Body of pancreas (tissue), 4 donors: ENCODE results near the gene TDRD7. TPM values are rescaled to one million over a fixed set of nuclear protein-coding genes. Genes with fewer than 3 reads are reported as not detected.

Experiments
- ATAC-seq: fragments of 150-250 bp; one replicate; pipeline ENCODE4 v1.9.1; 2016
- DNase-seq, 4 donors: peaks; one replicate each; pipeline ENCODE4 v3.0.0-alpha.2; 2019
- H3K27ac ChIP-seq, 4 donors: fragments of 200-600 bp; sonication (generic); 1 replicate in 3 of 4; 2 replicates in 1 of 4; pipeline versions ENCODE4 v1.5.1 to v1.6.1; 2016 to 2019; ENCODE audit warnings: mild to moderate bottlenecking in 1 of 4, mixed read lengths in 1 of 4, moderate library complexity in 1 of 4
- H3K27me3 ChIP-seq, 2 donors: fragments of 200-600 bp; sonication (generic); one replicate each; pipeline ENCODE4 v1.6.0; 2016; ENCODE audit warnings: mild to moderate bottlenecking in 1 of 2
- H3K36me3 ChIP-seq, 2 donors: fragments of 200-600 bp; sonication (generic); replicated peaks in 1 of 2; 2 replicates each; pipeline ENCODE4 v1.5.1; 2016; ENCODE audit warnings: low read depth in 2 of 2; ENCODE audit not compliant: insufficient read depth in 1 of 2
- H3K4me1 ChIP-seq: fragments of 200-600 bp; sonication (generic); one replicate; pipeline ENCODE4 v1.6.0; 2016
- H3K4me3 ChIP-seq, 2 donors: fragments of 200-600 bp; sonication (generic); 1 replicate in 1 of 2; 2 replicates in 1 of 2; pipeline ENCODE4 v1.5.1; 2016 to 2019
- H3K9me3 ChIP-seq, 3 donors: fragments of 200-600 bp; sonication (generic); 1 replicate in 2 of 3; 2 replicates in 1 of 3; pipeline ENCODE4 v1.5.1; 2016
- POLR2A ChIP-seq, 3 donors: fragments of 450-650 bp; IDR thresholded peaks; one replicate each; pipeline ENCODE4 v1.6.1; 2016; ENCODE audit warnings: antibody characterized with exemption in 3 of 3, mild to moderate bottlenecking in 2 of 3
- WGBS, 2 donors: methylation state at CpG; one replicate each; pipeline ENCODE4 v1.1.5; 2017; 5-methylcytosine and 5-hydroxymethylcytosine counted together
- intact Hi-C: fragments of 100-400 bp; cut with DNase I; formaldehyde crosslinking; loops from one replicate; pipeline ENCODE4 v1.15.1; 2023
- total RNA-seq, 2 donors: library from RNA; depleted of rRNA; stranded (reverse); fragments of >200 nt; gene quantifications; one replicate each; pipeline ENCODE4 v1.1.0, GENCODE V29; 2016
- TF ChIP-seq, protein P1 (sequence below), 7 experiments: fragments of 450-650 bp in 4 of 7; fragments of 200-600 bp in 3 of 7; sonication (generic) in 3 of 7; IDR thresholded peaks; one replicate each; pipeline ENCODE4 v1.5.1; 2016 to 2019; ENCODE audit warnings: antibody characterized with exemption in 7 of 7

Gene TDRD7
- total RNA-seq, 2 donors from 2014 or later, result 2.3 to 7.5 TPM

DNA sequence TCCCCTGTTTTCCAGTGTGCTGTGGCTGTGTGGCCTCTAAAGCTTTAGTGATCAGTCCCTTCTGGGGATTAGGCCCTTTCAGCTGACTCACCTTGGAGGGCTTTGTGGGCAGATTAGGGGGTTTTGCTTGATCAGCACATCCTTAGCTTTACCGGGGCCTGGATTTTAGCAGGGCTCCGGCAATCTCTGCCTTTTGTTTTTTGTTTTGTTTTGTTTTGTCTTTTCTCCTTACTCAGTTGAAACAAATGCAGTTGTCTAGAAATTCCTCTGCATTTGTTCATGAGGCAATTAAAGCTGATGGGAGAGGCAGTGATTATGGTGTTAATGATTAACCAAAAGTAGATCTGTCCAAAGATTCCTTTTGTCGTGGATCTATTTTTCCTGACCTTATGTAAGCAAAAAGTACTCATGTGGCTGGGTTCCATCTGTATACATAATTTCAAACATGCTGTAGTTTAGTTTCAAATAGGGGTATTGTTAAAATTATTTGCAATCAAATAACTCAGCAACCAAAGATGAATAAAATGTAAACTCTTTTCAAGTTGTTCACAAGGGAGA lies 5.2 kb upstream of the TDRD7 start:
- ATAC-seq (no peak), DNase-seq (no peak)
- intact Hi-C loops, result no loop called here
- WGBS, 2 donors, result 34 to 40% methylated on average over 3 of the region's 3 CpGs
- H3K36me3 ChIP-seq, result no peaks in the 10 kb centered on the region
- H3K4me1 ChIP-seq, result peaks cover 14% of the 10 kb centered on the region
- H3K27me3 ChIP-seq, result no peaks in the 10 kb centered on the region
- H3K27ac ChIP-seq, result no peak overlapping the region
- TF ChIP-seq POLR2A (IDR thresholded peaks at IDR 0.05), result no peak
- TF ChIP-seq, protein P1, sequence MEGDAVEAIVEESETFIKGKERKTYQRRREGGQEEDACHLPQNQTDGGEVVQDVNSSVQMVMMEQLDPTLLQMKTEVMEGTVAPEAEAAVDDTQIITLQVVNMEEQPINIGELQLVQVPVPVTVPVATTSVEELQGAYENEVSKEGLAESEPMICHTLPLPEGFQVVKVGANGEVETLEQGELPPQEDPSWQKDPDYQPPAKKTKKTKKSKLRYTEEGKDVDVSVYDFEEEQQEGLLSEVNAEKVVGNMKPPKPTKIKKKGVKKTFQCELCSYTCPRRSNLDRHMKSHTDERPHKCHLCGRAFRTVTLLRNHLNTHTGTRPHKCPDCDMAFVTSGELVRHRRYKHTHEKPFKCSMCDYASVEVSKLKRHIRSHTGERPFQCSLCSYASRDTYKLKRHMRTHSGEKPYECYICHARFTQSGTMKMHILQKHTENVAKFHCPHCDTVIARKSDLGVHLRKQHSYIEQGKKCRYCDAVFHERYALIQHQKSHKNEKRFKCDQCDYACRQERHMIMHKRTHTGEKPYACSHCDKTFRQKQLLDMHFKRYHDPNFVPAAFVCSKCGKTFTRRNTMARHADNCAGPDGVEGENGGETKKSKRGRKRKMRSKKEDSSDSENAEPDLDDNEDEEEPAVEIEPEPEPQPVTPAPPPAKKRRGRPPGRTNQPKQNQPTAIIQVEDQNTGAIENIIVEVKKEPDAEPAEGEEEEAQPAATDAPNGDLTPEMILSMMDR (IDR thresholded peaks at IDR 0.05), result no peak
- no peaks in the 10 kb centered on the region for H3K9me3 ChIP-seq
- H3K4me3 ChIP-seq, result no peak overlapping the region

DNA sequence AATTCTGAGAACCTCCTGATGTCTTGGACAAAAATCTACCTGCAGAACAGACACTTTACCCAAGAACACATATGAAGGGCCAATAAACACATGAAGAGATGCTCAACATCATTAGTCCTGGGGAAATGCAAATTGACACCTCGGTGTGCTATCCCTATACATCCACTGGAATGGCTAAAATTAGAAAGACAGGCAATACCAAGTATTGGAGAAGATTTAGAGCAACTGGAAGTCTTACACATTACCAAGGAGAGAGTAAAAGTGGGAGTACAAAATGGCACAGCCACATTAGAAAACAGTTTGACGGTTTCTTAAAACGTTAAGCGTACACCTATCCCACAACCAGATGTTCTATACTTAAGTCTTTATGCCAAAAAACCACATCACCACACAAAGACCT lies 3.3 kb upstream of the TDRD7 start:
- peaks cover 23% of the 10 kb centered on the region for H3K4me1 ChIP-seq
- no peaks in the 10 kb centered on the region for H3K27me3 ChIP-seq
- WGBS, 2 donors, result 85 to 91% methylated on average over 4 of the region's 4 CpGs
- DNase-seq, result no peak
- no peak for ATAC-seq
- no peak overlapping the region for H3K4me3 ChIP-seq
- no peak for TF ChIP-seq POLR2A (IDR thresholded peaks at IDR 0.05)
- TF ChIP-seq, protein P1 (IDR thresholded peaks at IDR 0.05), result no peak
- H3K36me3 ChIP-seq, result no peaks in the 10 kb centered on the region
- intact Hi-C loops, result no loop called here
- no peak overlapping the region for H3K27ac ChIP-seq
- no peaks in the 10 kb centered on the region for H3K9me3 ChIP-seq

DNA sequence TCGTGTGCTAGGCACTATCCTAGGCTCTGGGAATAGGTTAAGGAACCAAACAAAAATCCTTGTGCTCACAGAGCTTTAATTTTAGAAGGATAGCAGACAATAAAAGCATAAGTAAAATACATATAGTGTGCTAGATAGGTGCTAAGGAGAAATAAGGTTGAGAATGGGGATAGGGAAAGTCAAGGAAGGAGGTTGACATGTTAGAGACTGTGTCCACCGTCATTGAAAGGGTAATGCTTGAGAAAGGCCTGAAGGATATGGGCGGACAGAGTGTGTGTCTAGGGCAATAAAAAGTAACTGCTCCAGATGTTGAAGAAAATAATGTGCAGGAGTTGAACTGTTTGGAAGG lies 482 bp upstream of the TDRD7 start:
- no peaks in the 10 kb centered on the region for H3K36me3 ChIP-seq
- WGBS, 2 donors, result 16 to 18% methylated on average over 3 of the region's 3 CpGs
- peaks cover 35% of the 10 kb centered on the region for H3K4me1 ChIP-seq
- intact Hi-C loops, result no loop called here
- no peaks in the 10 kb centered on the region for H3K27me3 ChIP-seq
- H3K4me3 ChIP-seq, result no peak overlapping the region
- DNase-seq (no peak), ATAC-seq (no peak)
- H3K9me3 ChIP-seq, result no peaks in the 10 kb centered on the region
- peak overlapping the region; percentile 44 to 90 (median 69) for H3K27ac ChIP-seq
- TF ChIP-seq, protein P1 (IDR thresholded peaks at IDR 0.05), result no peak
- no peak for TF ChIP-seq POLR2A (IDR thresholded peaks at IDR 0.05)

DNA sequence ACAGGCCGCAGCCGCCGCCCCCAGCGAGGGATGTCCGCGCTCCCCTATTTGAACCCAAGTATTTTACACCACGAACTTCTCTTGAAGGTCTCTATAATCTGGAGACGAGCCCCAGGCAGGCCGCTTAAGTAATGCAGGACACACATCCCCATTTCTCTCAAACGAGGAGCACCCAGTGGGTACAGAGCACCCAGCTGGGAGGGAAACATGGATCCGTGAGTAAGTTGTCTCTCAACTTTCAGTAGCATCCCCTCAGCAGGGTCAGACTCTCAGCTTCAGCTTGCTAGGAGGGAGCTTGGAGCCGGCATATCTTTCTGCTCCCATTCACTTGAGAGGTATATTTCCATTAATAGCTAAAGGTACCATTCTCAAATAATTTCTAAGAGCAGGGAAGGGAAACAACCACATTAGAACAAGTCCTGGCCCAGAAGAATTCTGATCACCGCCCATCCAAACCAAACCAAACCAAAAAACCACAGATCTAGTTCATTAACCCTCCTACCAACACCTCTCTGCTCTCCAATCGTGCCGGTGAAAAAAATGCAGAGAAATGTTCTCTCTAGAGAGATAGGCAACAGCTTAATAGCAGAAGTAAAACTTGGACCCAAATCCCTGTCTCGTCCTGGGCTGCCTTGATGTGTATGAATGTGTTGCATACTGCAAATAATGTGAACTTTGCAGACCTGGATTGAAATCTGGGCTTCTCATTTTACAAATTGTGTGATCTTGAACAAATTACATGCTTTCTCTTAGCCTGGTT lies 910 bp downstream of the TDRD7 start:
- Histone ChIP-seq H3K4me3 (peak overlapping the region; percentile 47 to 98), H3K27me3 (no peaks in the 10 kb centered on the region), H3K36me3 (no peaks in the 10 kb centered on the region), H3K9me3 (no peaks in the 10 kb centered on the region), H3K27ac (peak overlapping the region; percentile 55 to 90 (median 78)), H3K4me1 (peaks cover 30% of the 10 kb centered on the region)
- 3 to 10% methylated on average over 6 to 16 of the region's 16 CpGs for WGBS, 2 donors
- ATAC-seq (no peak), DNase-seq (no peak)
- TF ChIP-seq POLR2A (IDR thresholded peaks at IDR 0.05), result no peak
- TF ChIP-seq, protein P1 (IDR thresholded peaks at IDR 0.05), result no peak
- intact Hi-C loops, result no loop called here

DNA sequence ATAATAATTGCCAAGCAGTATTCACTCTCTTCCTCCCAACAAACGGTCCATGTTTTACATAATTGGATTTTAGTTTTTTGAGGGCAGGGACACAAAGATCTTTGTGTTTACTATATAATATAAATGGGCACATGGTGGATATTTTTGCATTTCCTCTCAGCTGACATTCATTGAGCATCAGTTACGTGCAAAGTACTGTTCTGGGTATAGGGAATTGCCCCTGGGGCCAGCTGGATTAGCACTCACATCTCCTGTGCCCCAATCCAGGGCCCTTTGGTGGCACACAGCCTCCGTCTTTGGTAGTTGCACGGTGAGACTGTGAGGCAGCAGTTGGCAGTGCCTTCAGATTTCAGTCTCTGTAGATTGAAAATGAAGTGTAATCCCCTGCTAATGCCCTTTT lies 1.6 kb downstream of the TDRD7 start:
- intact Hi-C loops, result no loop called here
- no peak overlapping the region for H3K4me3 ChIP-seq
- no peaks in the 10 kb centered on the region for H3K27me3 ChIP-seq
- no peaks in the 10 kb centered on the region for H3K36me3 ChIP-seq
- no peaks in the 10 kb centered on the region for H3K9me3 ChIP-seq
- DNase-seq (no peak), ATAC-seq (no peak)
- 40 to 44% methylated on average over 4 of the region's 4 CpGs for WGBS, 2 donors
- peak overlapping the region in 2 of 4 donors; percentile 83 to 90 for H3K27ac ChIP-seq
- no peak for TF ChIP-seq POLR2A (IDR thresholded peaks at IDR 0.05)
- TF ChIP-seq, protein P1 (IDR thresholded peaks at IDR 0.05), result no peak
- H3K4me1 ChIP-seq, result peaks cover 30% of the 10 kb centered on the region
